Esophagus muscularis mucosa (tissue), 4 donors: ENCODE results near the gene LVRN. TPM values are rescaled to one million over a fixed set of nuclear protein-coding genes. Genes with fewer than 3 reads are reported as not detected.

Source experiments
- DNase-seq: peaks from one replicate; pipeline ENCODE4 v3.0.0-alpha.2; 2017; ENCODE audit errors: extremely low spot score
- H3K27ac ChIP-seq, 4 donors: fragments of 200-600 bp; sonication (generic); replicated peaks in 1 of 4; 1 replicate in 3 of 4; 2 replicates in 1 of 4; pipeline ENCODE4 v1.5.1; 2016 to 2019; ENCODE audit warnings: mild to moderate bottlenecking in 1 of 4
- H3K27me3 ChIP-seq, 4 donors: fragments of 200-600 bp; sonication (generic); one replicate each; pipeline versions ENCODE4 v1.5.1 to v1.6.0; 2016 to 2019
- H3K36me3 ChIP-seq, 4 donors: fragments of 200-600 bp; sonication (generic); one replicate each; pipeline ENCODE4 v1.5.1; 2016 to 2019
- H3K4me1 ChIP-seq, 4 donors: fragments of 200-600 bp; sonication (generic); one replicate each; pipeline ENCODE4 v1.5.1; 2016 to 2019
- H3K4me3 ChIP-seq, 4 donors: fragments of 200-600 bp; sonication (generic); 1 replicate in 2 of 4; 2 replicates in 2 of 4; pipeline ENCODE4 v1.5.1; 2016 to 2019; ENCODE audit warnings: mild to moderate bottlenecking in 4 of 4, moderate library complexity in 1 of 4
- H3K9me3 ChIP-seq, 4 donors: fragments of 200-600 bp; sonication (generic); 1 replicate in 3 of 4; 2 replicates in 1 of 4; pipeline ENCODE4 v1.5.1; 2016 to 2019
- CTCF ChIP-seq, 3 experiments: fragments of 200-600 bp in 2 of 3; fragments of 450-650 bp in 1 of 3; sonication (generic) in 2 of 3; IDR thresholded peaks; one replicate each; pipeline ENCODE4 v1.5.1; 2017 to 2019; ENCODE audit warnings: antibody characterized with exemption in 3 of 3, mild to moderate bottlenecking in 2 of 3, moderate library complexity in 1 of 3
- EP300 ChIP-seq: sonication (generic); formaldehyde crosslinking; IDR thresholded peaks from one replicate; pipeline ENCODE4 v1.6.1; 2017; ENCODE audit warnings: antibody characterized with exemption
- POLR2A ChIP-seq: fragments of 450-650 bp; IDR thresholded peaks from one replicate; pipeline ENCODE4 v1.6.1; 2017; ENCODE audit warnings: antibody characterized with exemption, moderate library complexity, mild to moderate bottlenecking, low read depth
- POLR2AphosphoS5 ChIP-seq, 2 donors: sonication (generic); formaldehyde crosslinking; IDR thresholded peaks; one replicate each; pipeline ENCODE4 v1.6.1; 2017; ENCODE audit warnings: antibody characterized with exemption in 2 of 2
- WGBS: methylation state at CpG from one replicate; pipeline ENCODE4 v1.1.5; 2018; 5-methylcytosine and 5-hydroxymethylcytosine counted together
- intact Hi-C: fragments of 100-400 bp; cut with DNase I; formaldehyde crosslinking; loops from one replicate; pipeline ENCODE4 v1.15.1; 2023
- total RNA-seq, 4 donors: library from RNA; depleted of rRNA; stranded (reverse); fragments of >200 nt; gene quantifications; one replicate each; pipeline versions ENCODE4 v1.1.0 to v1.2.1, GENCODE V29; 2016

Gene LVRN
- total RNA-seq, 4 donors from 2014 or later: 1.3 to 11.2 (median 3.4) TPM

GRCh38 chr5:116063950-116064349 lies 101.7 kb downstream of the LVRN start:
- no peaks in the 10 kb centered on the region for H3K36me3 ChIP-seq
- no peaks in the 10 kb centered on the region for H3K4me1 ChIP-seq
- peaks cover 0 to 24% (median 0%) of the 10 kb centered on the region in 4 donors for H3K27me3 ChIP-seq
- 89% methylated on average over 3 of the region's 3 CpGs for WGBS
- no peaks in the 10 kb centered on the region for H3K9me3 ChIP-seq
- TF ChIP-seq CTCF (IDR thresholded peaks at IDR 0.05): no peak
- no peak for TF ChIP-seq POLR2AphosphoS5 (IDR thresholded peaks at IDR 0.05)
- TF ChIP-seq POLR2A: no peak
- no peak for TF ChIP-seq EP300
- H3K27ac ChIP-seq: no peak overlapping the region
- H3K4me3 ChIP-seq: no peak overlapping the region
- DNase-seq: no peak
- intact Hi-C loops: loop anchor here (10.0 kb wide), 1 partner anchor 219 kb away; the partner anchor contains the start of genes AP3S1 and ATG12

GRCh38 chr5:116068028-116068632 lies 105.9 kb downstream of the LVRN start:
- 23% methylated on average over 4 of the region's 4 CpGs for WGBS
- Histone ChIP-seq H3K4me3 (no peak overlapping the region), H3K4me1 (no peaks in the 10 kb centered on the region), H3K27me3 (peaks cover 0 to 15% (median 0%) of the 10 kb centered on the region in 4 donors), H3K36me3 (no peaks in the 10 kb centered on the region), H3K9me3 (no peaks in the 10 kb centered on the region), H3K27ac (no peak overlapping the region)
- DNase-seq: no peak
- intact Hi-C loops: loop anchor here (10.0 kb wide), 1 partner anchor 223 kb away; the partner anchor contains the start of genes AP3S1 and ATG12
- TF ChIP-seq CTCF (IDR thresholded peaks at IDR 0.05) (peak; percentile 71 to 90 (median 81)), POLR2A (no peak), EP300 (no peak), POLR2AphosphoS5 (IDR thresholded peaks at IDR 0.05) (no peak)

DNA sequence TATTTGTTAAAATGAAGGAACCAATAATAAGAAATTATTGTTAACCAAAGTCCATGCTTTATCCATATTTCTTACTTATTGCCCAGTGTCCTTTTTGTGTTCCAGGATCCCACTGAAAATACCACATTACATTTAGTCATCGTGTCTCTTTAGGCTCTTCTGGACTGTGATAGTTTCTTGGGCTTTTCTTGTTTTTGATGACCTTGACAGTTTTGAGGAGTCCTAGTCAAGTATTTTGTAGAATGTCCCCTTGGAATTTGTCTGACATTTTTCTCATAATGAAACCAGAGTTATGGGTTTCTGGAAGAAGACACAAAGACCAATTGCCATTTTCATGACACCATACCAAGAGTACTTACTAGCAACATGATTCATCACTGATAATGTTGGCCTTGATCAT lies 108.9 kb downstream of the LVRN start:
- H3K9me3 ChIP-seq: no peaks in the 10 kb centered on the region
- intact Hi-C loops: no loop called here
- WGBS: 88% methylated on average over 1 of the region's 1 CpG
- H3K36me3 ChIP-seq: no peaks in the 10 kb centered on the region
- H3K4me1 ChIP-seq: no peaks in the 10 kb centered on the region
- H3K27ac ChIP-seq: no peak overlapping the region
- peaks cover 0 to 9% (median 0%) of the 10 kb centered on the region in 4 donors for H3K27me3 ChIP-seq
- DNase-seq: no peak
- H3K4me3 ChIP-seq: no peak overlapping the region
- no peak for TF ChIP-seq POLR2A

- TF ChIP-seq CTCF (IDR thresholded peaks at IDR 0.05): no peak
- H3K27ac ChIP-seq: no peak overlapping the region
- WGBS: 81% methylated on average over 6 of the region's 6 CpGs
- no peak overlapping the region for H3K4me3 ChIP-seq
- H3K4me1 ChIP-seq: no peaks in the 10 kb centered on the region
- no peak for DNase-seq
- no peaks in the 10 kb centered on the region for H3K9me3 ChIP-seq
- peaks cover 0 to 4% (median 2%) of the 10 kb centered on the region in 4 donors for H3K36me3 ChIP-seq
- H3K27me3 ChIP-seq: no peaks in the 10 kb centered on the region
- intact Hi-C loops: loop anchor here (5.0 kb wide), 1 partner anchor 443 kb away; no protein-coding TSS in a partner anchor
Observed at GRCh38 chr5:116075191-116075831, 113.0 kb downstream of the LVRN start.

DNA sequence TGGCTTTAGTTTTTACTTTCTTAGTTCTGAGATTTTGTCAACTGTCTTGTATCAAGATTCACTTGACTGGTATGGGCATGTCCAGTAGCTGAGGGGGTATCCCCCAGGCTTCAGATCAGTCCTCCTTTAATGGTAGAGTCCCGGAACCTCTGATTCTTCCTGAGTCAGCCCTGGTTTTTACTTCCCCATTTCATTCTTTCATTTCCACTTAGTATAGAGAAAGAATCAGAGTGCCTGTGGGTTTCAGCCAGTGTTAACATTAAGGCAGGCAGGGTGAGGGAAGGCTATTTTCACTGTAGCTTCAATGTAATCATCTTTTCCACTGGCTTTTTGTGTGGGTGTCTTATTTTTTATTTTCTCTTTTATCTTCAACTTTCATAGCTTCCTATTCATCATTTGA lies 114.2 kb downstream of the LVRN start:
- 73% methylated on average over 1 of the region's 1 CpG for WGBS
- Histone ChIP-seq H3K27me3 (no peaks in the 10 kb centered on the region), H3K9me3 (no peaks in the 10 kb centered on the region), H3K36me3 (peaks cover 0 to 11% (median 2%) of the 10 kb centered on the region in 4 donors), H3K4me3 (no peak overlapping the region), H3K4me1 (no peaks in the 10 kb centered on the region), H3K27ac (no peak overlapping the region)
- TF ChIP-seq POLR2AphosphoS5 (IDR thresholded peaks at IDR 0.05) (no peak), POLR2A (no peak), EP300 (no peak), CTCF (IDR thresholded peaks at IDR 0.05) (no peak)
- DNase-seq: no peak
- intact Hi-C loops: loop anchor here (5.0 kb wide), 1 partner anchor 444 kb away; no protein-coding TSS in a partner anchor

Other genes starting within 250 kb of the LVRN start
- gene CDO1, start 145.8 kb upstream of the LVRN start, total RNA-seq: 10 to 100 TPM in 3 of 4 donors, 1 to 10 TPM in 1; 2.5 to 26.0 (median 16.8) TPM
- 10 to 100 TPM; 26.7 to 45.1 (median 37.8) TPM for gene ATG12, start 120.9 kb upstream of the LVRN start, total RNA-seq
- gene AP3S1, start 120.5 kb upstream of the LVRN start, total RNA-seq: 10 to 100 TPM; 44.2 to 74.2 (median 58.9) TPM
- gene ARL14EPL, start 70.0 kb downstream of the LVRN start, total RNA-seq: not detected
- gene COMMD10, start 122.5 kb downstream of the LVRN start, total RNA-seq: 10 to 100 TPM; 17.6 to 35.7 (median 25.7) TPM